CD4-positive, alpha-beta memory T cell (primary cell): Measurements from ENCODE around the gene TREH. TPM values are rescaled to one million over a fixed set of nuclear protein-coding genes. Genes with fewer than 3 reads are reported as not detected.

Source experiments
- CTCF ChIA-PET: fragments of 350-600 bp; sonication (Branson Sonifier 250); formaldehyde crosslinking; loops from one replicate; lab custom pipeline; 2021; ENCODE audit warnings: inconsistent platforms; ENCODE audit not compliant: partially characterized antibody; lab: Charles Lee
- POLR2A ChIA-PET: fragments of 350-600 bp; sonication (Branson Sonifier 250); formaldehyde crosslinking; loops from one replicate; lab custom pipeline; 2021; ENCODE audit not compliant: partially characterized antibody; lab: Charles Lee
- DNase-seq, 5 donors: peaks; one replicate each; pipeline versions ENCODE4 v3.0.0 to v3.0.0-alpha.2; 2020 to 2022; ENCODE audit warnings: mixed read lengths in 1 of 5
- H3K27ac ChIP-seq: one replicate; pipeline ENCODE4 v1.7.0; 2013; ENCODE audit warnings: low read depth, low read length
- H3K27me3 ChIP-seq: 2 replicates; pipeline ENCODE4 v1.7.0; 2013; ENCODE audit warnings: mild to moderate bottlenecking, low read length, moderate library complexity; ENCODE audit not compliant: insufficient read depth
- H3K36me3 ChIP-seq: 2 replicates; pipeline ENCODE4 v1.7.0; 2013; ENCODE audit warnings: mild to moderate bottlenecking, low read length, moderate library complexity; ENCODE audit not compliant: insufficient read depth
- H3K4me1 ChIP-seq: 2 replicates; pipeline ENCODE4 v1.7.0; 2013; ENCODE audit warnings: mild to moderate bottlenecking, low read length, moderate library complexity; ENCODE audit not compliant: insufficient read depth
- H3K4me3 ChIP-seq, 2 donors: one replicate each; pipeline ENCODE4 v1.7.0; 2013; ENCODE audit warnings: low read length in 2 of 2, mild to moderate bottlenecking in 1 of 2
- H3K9me3 ChIP-seq, 2 donors: one replicate each; pipeline ENCODE4 v1.7.0; 2013; ENCODE audit warnings: low read length in 2 of 2, control low read depth in 1 of 2; ENCODE audit not compliant: control insufficient read depth in 1 of 2
- H3K27ac Mint-ChIP-seq, 7 donors: one replicate each; pipeline ENCODE4 v1.8.0; 2020 to 2021; ENCODE audit warnings: mixed read lengths in 7 of 7, mild to moderate bottlenecking in 6 of 7, inconsistent platforms in 3 of 7, moderate library complexity in 3 of 7
- H3K27me3 Mint-ChIP-seq, 2 donors: one replicate each; pipeline ENCODE4 v1.8.0; 2020 to 2021; ENCODE audit warnings: mixed read lengths in 2 of 2
- H3K36me3 Mint-ChIP-seq, 2 donors: one replicate each; pipeline ENCODE4 v1.8.0; 2020 to 2021; ENCODE audit warnings: mixed read lengths in 2 of 2, inconsistent platforms in 1 of 2, mild to moderate bottlenecking in 1 of 2
- H3K4me1 Mint-ChIP-seq, 4 donors: one replicate each; pipeline ENCODE4 v1.8.0; 2020 to 2021; ENCODE audit warnings: mixed read lengths in 4 of 4, mild to moderate bottlenecking in 1 of 4
- H3K4me3 Mint-ChIP-seq, 8 donors: one replicate each; pipeline ENCODE4 v1.8.0; 2020 to 2021; ENCODE audit warnings: mixed read lengths in 8 of 8, mild to moderate bottlenecking in 7 of 8, moderate library complexity in 6 of 8, inconsistent platforms in 3 of 8
- H3K9me3 Mint-ChIP-seq, 8 donors: one replicate each; pipeline ENCODE4 v1.8.0; 2020 to 2021; ENCODE audit warnings: mixed read lengths in 8 of 8, mild to moderate bottlenecking in 5 of 8, inconsistent platforms in 3 of 8, moderate library complexity in 1 of 8
- intact Hi-C: fragments of 100-400 bp; cut with micrococcal nuclease; formaldehyde crosslinking; loops from one replicate; pipeline ENCODE4 v1.15.1; 2023
- polyA plus RNA-seq, 2 donors: library from polyadenylated mRNA; unstranded; fragments of 300-500 nt; fragmentation: Illumina TruSeq; gene quantifications; one replicate each; pipeline ENCODE4 v1.2.3, GENCODE V29; 2021
- total RNA-seq, 2 experiments: library from RNA; stranded (reverse); gene quantifications; one replicate each; pipeline ENCODE4 v1.2.3, GENCODE V29; 2021

TREH gene
- total and polyA plus RNA-seq, 4 experiments from 2014 or later = not detected

GRCh38 chr11:118657709-118658428 is 21.6 kb downstream of the TREH start:
- Mint-ChIP-seq H3K36me3 (no peaks in the 10 kb centered on the region), H3K27ac (peak overlapping the region in 1 of 7 donors; percentile 36)
- POLR2A ChIA-PET = interaction anchor here (2.2 kb wide), 1 partner anchor 134 kb away, joined by 5 read pairs; the partner anchor contains the start of gene DDX6

GRCh38 chr11:118657238-118657637 is 22.2 kb downstream of the TREH start:
- Mint-ChIP-seq H3K36me3 (no peaks in the 10 kb centered on the region), H3K27ac (no peak overlapping the region), H3K4me1 (peaks cover 8 to 15% (median 9%) of the 10 kb centered on the region in 4 donors), H3K4me3 (no peak overlapping the region), H3K27me3 (no peaks in the 10 kb centered on the region), H3K9me3 (no peaks in the 10 kb centered on the region)
- H3K36me3 ChIP-seq = no peaks in the 10 kb centered on the region
- POLR2A ChIA-PET = interaction anchor here (2.2 kb wide), 1 partner anchor 134 kb away, joined by 5 read pairs; the partner anchor contains the start of gene DDX6
- H3K4me3 ChIP-seq = no peak overlapping the region
- H3K27me3 ChIP-seq = no peaks in the 10 kb centered on the region
- no peak for DNase-seq
- no peak overlapping the region for H3K27ac ChIP-seq
- H3K9me3 ChIP-seq = no peaks in the 10 kb centered on the region
- CTCF ChIA-PET = interaction anchor here (1.1 to 2.0 kb wide), 3 partner anchors 10 to 135 kb away, joined by 3 to 5 read pairs (median 3); no protein-coding TSS in a partner anchor
- intact Hi-C loops = no loop called here
- H3K4me1 ChIP-seq = peaks cover 19% of the 10 kb centered on the region

More at GRCh38 chr11:118657709-118658428, 21.6 kb downstream of the TREH start:
- Histone ChIP-seq H3K27ac (no peak overlapping the region), H3K4me3 (no peak overlapping the region), H3K4me1 (peaks cover 13% of the 10 kb centered on the region), H3K9me3 (no peaks in the 10 kb centered on the region), H3K27me3 (no peaks in the 10 kb centered on the region), H3K36me3 (no peaks in the 10 kb centered on the region)
- no peaks in the 10 kb centered on the region for H3K27me3 Mint-ChIP-seq
- H3K4me1 Mint-ChIP-seq = peaks cover 2 to 9% (median 3%) of the 10 kb centered on the region in 4 donors
- no peak overlapping the region for H3K4me3 Mint-ChIP-seq
- DNase-seq = no peak
- intact Hi-C loops = no loop called here
- CTCF ChIA-PET = interaction anchor here (1.0 to 3.1 kb wide), 7 partner anchors 9 to 302 kb away, joined by 3 to 21 read pairs (median 4); no protein-coding TSS in a partner anchor
- no peaks in the 10 kb centered on the region for H3K9me3 Mint-ChIP-seq

- Mint-ChIP-seq H3K27ac (no peak overlapping the region), H3K4me3 (no peak overlapping the region), H3K36me3 (no peaks in the 10 kb centered on the region), H3K4me1 (peaks cover 8 to 16% (median 10%) of the 10 kb centered on the region in 4 donors), H3K9me3 (no peaks in the 10 kb centered on the region), H3K27me3 (no peaks in the 10 kb centered on the region)
- no peak overlapping the region for H3K27ac ChIP-seq
- H3K4me3 ChIP-seq = no peak overlapping the region
- no peaks in the 10 kb centered on the region for H3K9me3 ChIP-seq
- H3K4me1 ChIP-seq = peaks cover 19% of the 10 kb centered on the region
- no peaks in the 10 kb centered on the region for H3K27me3 ChIP-seq
- ChIA-PET POLR2A (no interaction called here), CTCF (interaction anchor here (1.1 kb wide), 2 partner anchors 21 to 136 kb away, joined by 3 read pairs; no protein-coding TSS in a partner anchor)
- no peak for DNase-seq
- intact Hi-C loops = no loop called here
- no peaks in the 10 kb centered on the region for H3K36me3 ChIP-seq
Measured at GRCh38 chr11:118656563-118657165, 22.8 kb downstream of the TREH start.

GRCh38 chr11:118655486-118656190 is 23.8 kb downstream of the TREH start:
- CTCF ChIA-PET = no interaction called here
- intact Hi-C loops = no loop called here
- Histone ChIP-seq H3K27ac (no peak overlapping the region), H3K4me3 (no peak overlapping the region), H3K27me3 (no peaks in the 10 kb centered on the region), H3K9me3 (no peaks in the 10 kb centered on the region), H3K4me1 (peaks cover 19% of the 10 kb centered on the region), H3K36me3 (no peaks in the 10 kb centered on the region)
- peak overlapping the region in 1 of 7 donors; percentile 7 for H3K27ac Mint-ChIP-seq
- no peaks in the 10 kb centered on the region for H3K36me3 Mint-ChIP-seq
- POLR2A ChIA-PET = no interaction called here
- DNase-seq = no peak
- H3K27me3 Mint-ChIP-seq = no peaks in the 10 kb centered on the region
- no peak overlapping the region for H3K4me3 Mint-ChIP-seq
- H3K9me3 Mint-ChIP-seq = no peaks in the 10 kb centered on the region
- peaks cover 8 to 16% (median 10%) of the 10 kb centered on the region in 4 donors for H3K4me1 Mint-ChIP-seq

GRCh38 chr11:118653684-118654390 is 25.6 kb downstream of the TREH start:
- POLR2A ChIA-PET = no interaction called here
- peaks cover 8% of the 10 kb centered on the region for H3K4me1 ChIP-seq
- no peak for DNase-seq
- no peaks in the 10 kb centered on the region for H3K27me3 ChIP-seq
- Mint-ChIP-seq H3K9me3 (no peaks in the 10 kb centered on the region), H3K27ac (peak overlapping the region in 1 of 7 donors; percentile 63), H3K4me1 (peaks cover 6 to 11% (median 10%) of the 10 kb centered on the region in 4 donors), H3K36me3 (no peaks in the 10 kb centered on the region), H3K27me3 (no peaks in the 10 kb centered on the region), H3K4me3 (no peak overlapping the region)
- CTCF ChIA-PET = no interaction called here
- H3K4me3 ChIP-seq = no peak overlapping the region
- intact Hi-C loops = no loop called here
- no peaks in the 10 kb centered on the region for H3K9me3 ChIP-seq
- no peaks in the 10 kb centered on the region for H3K36me3 ChIP-seq
- no peak overlapping the region for H3K27ac ChIP-seq

GRCh38 chr11:118652681-118653181 is 26.7 kb downstream of the TREH start:
- H3K4me3 Mint-ChIP-seq = peak overlapping the region in 1 of 8 donors; percentile 27
- H3K27ac Mint-ChIP-seq = peak overlapping the region in 4 of 7 donors; percentile 48 to 82 (median 65)
- POLR2A ChIA-PET = no interaction called here

More at GRCh38 chr11:118652681-118653181, 26.7 kb downstream of the TREH start:
- no peak overlapping the region for H3K27ac ChIP-seq
- Mint-ChIP-seq H3K27me3 (no peaks in the 10 kb centered on the region), H3K4me1 (peaks cover 6 to 11% (median 10%) of the 10 kb centered on the region in 4 donors), H3K9me3 (peaks cover 0 to 1% (median 0%) of the 10 kb centered on the region in 8 donors), H3K36me3 (no peaks in the 10 kb centered on the region)
- no peaks in the 10 kb centered on the region for H3K36me3 ChIP-seq
- intact Hi-C loops = no loop called here
- no peaks in the 10 kb centered on the region for H3K9me3 ChIP-seq
- CTCF ChIA-PET = no interaction called here
- H3K4me1 ChIP-seq = peaks cover 8% of the 10 kb centered on the region
- no peaks in the 10 kb centered on the region for H3K27me3 ChIP-seq
- no peak for DNase-seq
- no peak overlapping the region for H3K4me3 ChIP-seq
